Breast epithelium (tissue), 3 donors: Measurements from ENCODE around the gene CDH23.

ENCODE experiments used
- POLR2A ChIP-seq: fragments of 450-650 bp; IDR thresholded peaks from one replicate; pipeline ENCODE4 v1.6.1; 2016; ENCODE audit warnings: antibody characterized with exemption, mild to moderate bottlenecking, moderate library complexity
- POLR2AphosphoS5 ChIP-seq, 3 donors: sonication (generic); formaldehyde crosslinking; IDR thresholded peaks; one replicate each; pipeline ENCODE4 v1.6.1; 2017; ENCODE audit warnings: antibody characterized with exemption in 3 of 3
- TF ChIP-seq, protein P1 (sequence below), 3 donors: fragments of 450-650 bp; IDR thresholded peaks; one replicate each; pipeline ENCODE4 v1.5.1; 2016 to 2017; ENCODE audit warnings: antibody characterized with exemption in 3 of 3, mild to moderate bottlenecking in 3 of 3, moderate library complexity in 3 of 3

GRCh38 chr10:71849461-71849908 is 452.8 kb downstream of the CDH23 start:
- TF ChIP-seq, protein P1, sequence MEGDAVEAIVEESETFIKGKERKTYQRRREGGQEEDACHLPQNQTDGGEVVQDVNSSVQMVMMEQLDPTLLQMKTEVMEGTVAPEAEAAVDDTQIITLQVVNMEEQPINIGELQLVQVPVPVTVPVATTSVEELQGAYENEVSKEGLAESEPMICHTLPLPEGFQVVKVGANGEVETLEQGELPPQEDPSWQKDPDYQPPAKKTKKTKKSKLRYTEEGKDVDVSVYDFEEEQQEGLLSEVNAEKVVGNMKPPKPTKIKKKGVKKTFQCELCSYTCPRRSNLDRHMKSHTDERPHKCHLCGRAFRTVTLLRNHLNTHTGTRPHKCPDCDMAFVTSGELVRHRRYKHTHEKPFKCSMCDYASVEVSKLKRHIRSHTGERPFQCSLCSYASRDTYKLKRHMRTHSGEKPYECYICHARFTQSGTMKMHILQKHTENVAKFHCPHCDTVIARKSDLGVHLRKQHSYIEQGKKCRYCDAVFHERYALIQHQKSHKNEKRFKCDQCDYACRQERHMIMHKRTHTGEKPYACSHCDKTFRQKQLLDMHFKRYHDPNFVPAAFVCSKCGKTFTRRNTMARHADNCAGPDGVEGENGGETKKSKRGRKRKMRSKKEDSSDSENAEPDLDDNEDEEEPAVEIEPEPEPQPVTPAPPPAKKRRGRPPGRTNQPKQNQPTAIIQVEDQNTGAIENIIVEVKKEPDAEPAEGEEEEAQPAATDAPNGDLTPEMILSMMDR (IDR thresholded peaks at IDR 0.05), result no peak
- TF ChIP-seq POLR2A (no peak), POLR2AphosphoS5 (IDR thresholded peaks at IDR 0.05) (no peak)
